ENCODE data around the gene TSHZ2.

GRCh38 chr20:53453076-53453475, 480.9 kb downstream of the TSHZ2 start:
- no peak for TF ChIP-seq GATA3 (IDR thresholded peaks at IDR 0.05; ENCODE audit: low read depth, low read length)
- TF ChIP-seq GATA2 (IDR thresholded peaks at IDR 0.05; ENCODE audit: low read depth, low read length): no peak
